H9 (cell line): ENCODE results near the gene ICE2. TPM values are rescaled to one million over a fixed set of nuclear protein-coding genes. Genes with fewer than 3 reads are reported as not detected.

ENCODE experiments used
- DNase-seq: peaks from one replicate; pipeline ENCODE4 v3.0.0-alpha.2; 2017
- H2AFZ ChIP-seq: one replicate; pipeline ENCODE4 v1.6.1; 2013; ENCODE audit warnings: mild to moderate bottlenecking, low read length, control low read depth, moderate library complexity
- H2AK5ac ChIP-seq: 2 replicates; pipeline ENCODE4 v1.6.1; 2013; ENCODE audit warnings: low read length, control low read depth, mixed read lengths; ENCODE audit not compliant: insufficient read length
- H2BK120ac ChIP-seq: one replicate; pipeline ENCODE4 v1.6.1; 2013; ENCODE audit warnings: low read depth, mild to moderate bottlenecking, low read length, control low read depth, inconsistent platforms; ENCODE audit not compliant: poor library complexity, severe bottlenecking
- H2BK12ac ChIP-seq: 2 replicates; pipeline ENCODE4 v1.6.1; 2013; ENCODE audit warnings: low read length, control low read depth, mixed read lengths, low read depth; ENCODE audit not compliant: insufficient read length
- H2BK15ac ChIP-seq: 2 replicates; pipeline ENCODE4 v1.6.1; 2013; ENCODE audit warnings: low read depth, low read length, control low read depth
- H2BK20ac ChIP-seq: one replicate; pipeline ENCODE4 v1.6.1; 2013; ENCODE audit warnings: low read depth, mild to moderate bottlenecking, low read length, control low read depth, inconsistent platforms; ENCODE audit not compliant: poor library complexity, severe bottlenecking
- H2BK5ac ChIP-seq: 2 replicates; pipeline ENCODE4 v1.6.1; 2013; ENCODE audit warnings: low read length, control low read depth, mixed read lengths; ENCODE audit not compliant: insufficient read length
- H3K14ac ChIP-seq: 2 replicates; pipeline ENCODE4 v1.6.1; 2013; ENCODE audit warnings: low read length, control low read depth; ENCODE audit not compliant: insufficient read depth
- H3K18ac ChIP-seq: 2 replicates; pipeline ENCODE4 v1.6.1; 2013; ENCODE audit warnings: low read depth, mild to moderate bottlenecking, mixed read lengths, low read length, control low read depth; ENCODE audit not compliant: insufficient read length
- H3K23ac ChIP-seq: 2 replicates; pipeline ENCODE4 v1.6.1; 2013; ENCODE audit warnings: low read length, control low read depth, mixed read lengths, low read depth; ENCODE audit not compliant: insufficient read length
- H3K23me2 ChIP-seq: 2 replicates; pipeline ENCODE4 v1.6.1; 2013; ENCODE audit warnings: low read depth, mild to moderate bottlenecking, mixed read lengths, low read length, control low read depth; ENCODE audit not compliant: insufficient read length, poor library complexity, severe bottlenecking
- H3K27ac ChIP-seq: 2 replicates; pipeline ENCODE4 v1.5.1; 2013; ENCODE audit warnings: low read length, control low read depth, mixed read lengths, low read depth; ENCODE audit not compliant: insufficient read length
- H3K27me3 ChIP-seq: 2 replicates; pipeline ENCODE4 v1.6.1; 2013; ENCODE audit warnings: low read length, control low read depth, inconsistent platforms; ENCODE audit not compliant: insufficient read depth
- H3K4ac ChIP-seq: 2 replicates; pipeline ENCODE4 v1.6.1; 2013; ENCODE audit warnings: low read depth, mild to moderate bottlenecking, control low read depth, inconsistent platforms, low read length, moderate library complexity
- H3K4me1 ChIP-seq: 2 replicates; pipeline ENCODE4 v1.6.1; 2013; ENCODE audit warnings: low read length, control low read depth, inconsistent platforms; ENCODE audit not compliant: insufficient read depth
- H3K4me2 ChIP-seq: 2 replicates; pipeline ENCODE4 v1.6.1; 2013; ENCODE audit warnings: low read length, control low read depth, mixed read lengths; ENCODE audit not compliant: insufficient read length, insufficient read depth
- H3K56ac ChIP-seq: 2 replicates; pipeline ENCODE4 v1.6.1; 2013; ENCODE audit warnings: low read depth, mild to moderate bottlenecking, mixed read lengths, low read length, control low read depth; ENCODE audit not compliant: insufficient read length
- H3K79me1 ChIP-seq: 2 replicates; pipeline ENCODE4 v1.6.1; 2013; ENCODE audit warnings: low read depth, mild to moderate bottlenecking, moderate library complexity, low read length, control low read depth, inconsistent platforms; ENCODE audit not compliant: insufficient read depth, poor library complexity, severe bottlenecking
- H3K79me2 ChIP-seq: 2 replicates; pipeline ENCODE4 v1.6.1; 2013; ENCODE audit warnings: low read length, control low read depth, inconsistent platforms; ENCODE audit not compliant: insufficient read depth
- H3K9ac ChIP-seq: 2 replicates; pipeline ENCODE4 v1.6.1; 2013; ENCODE audit warnings: low read length, control low read depth, mixed read lengths; ENCODE audit not compliant: insufficient read length; ENCODE audit errors: extremely low read depth
- H3K9me3 ChIP-seq: one replicate; pipeline ENCODE4 v1.6.1; 2013; ENCODE audit warnings: low read depth, low read length, inconsistent platforms; ENCODE audit not compliant: control insufficient read depth
- H3T11ph ChIP-seq: one replicate; pipeline ENCODE4 v1.6.1; 2013; ENCODE audit warnings: mild to moderate bottlenecking, low read length, control low read depth, inconsistent platforms
- H4K20me1 ChIP-seq: one replicate; pipeline ENCODE4 v1.6.1; 2013; ENCODE audit not compliant: control insufficient read depth, insufficient read length, insufficient read depth
- H4K5ac ChIP-seq: 2 replicates; pipeline ENCODE4 v1.6.1; 2013; ENCODE audit warnings: low read depth, mild to moderate bottlenecking, mixed read lengths, low read length, control low read depth; ENCODE audit not compliant: insufficient read length
- H4K8ac ChIP-seq: replicated peaks from 2 replicates; pipeline ENCODE4 v1.6.1; 2013; ENCODE audit warnings: low read length, control low read depth, mixed read lengths, low read depth; ENCODE audit not compliant: insufficient read length
- H4K91ac ChIP-seq: 2 replicates; pipeline ENCODE4 v1.6.1; 2013; ENCODE audit warnings: low read depth, mild to moderate bottlenecking, moderate library complexity, mixed read lengths, low read length, control low read depth; ENCODE audit not compliant: insufficient read length
- H3K27ac Mint-ChIP-seq, 3 experiments: 2 replicates in 2 of 3; 3 replicates in 1 of 3; pipeline ENCODE4 v1.8.0; 2020 to 2021; ENCODE audit warnings: mixed read lengths in 3 of 3, mild to moderate bottlenecking in 1 of 3, moderate library complexity in 1 of 3
- H3K27me3 Mint-ChIP-seq: 2 replicates; pipeline ENCODE4 v1.8.0; 2021; ENCODE audit warnings: low read depth, mild to moderate bottlenecking, moderate library complexity, mixed read lengths
- H3K36me3 Mint-ChIP-seq, 3 experiments: 2 replicates in 2 of 3; 3 replicates in 1 of 3; pipeline ENCODE4 v1.8.0; 2020 to 2021; ENCODE audit warnings: low read depth in 3 of 3, mixed read lengths in 3 of 3; ENCODE audit not compliant: insufficient read depth in 1 of 3
- H3K4me1 Mint-ChIP-seq, 2 experiments: 2 replicates each; pipeline ENCODE4 v1.8.0; 2020; ENCODE audit warnings: mixed read lengths in 2 of 2
- H3K4me3 Mint-ChIP-seq, 2 experiments: 2 replicates in 1 of 2; 3 replicates in 1 of 2; pipeline ENCODE4 v1.8.0; 2020 to 2021; ENCODE audit warnings: mild to moderate bottlenecking in 2 of 2, mixed read lengths in 2 of 2, moderate library complexity in 1 of 2
- H3K9me3 Mint-ChIP-seq, 2 experiments: 2 replicates in 1 of 2; 3 replicates in 1 of 2; pipeline ENCODE4 v1.8.0; 2020; ENCODE audit warnings: mild to moderate bottlenecking in 2 of 2, mixed read lengths in 2 of 2, moderate library complexity in 1 of 2
- WGBS: extraction: QIAGEN DNeasy Blood & Tissue Kit; methylation state at CpG from one replicate; pipeline ENCODE4 v1.1.7; 2013; ENCODE audit warnings: missing lambda C conversion rate, low lambda C conversion rate, mixed read lengths; ENCODE audit not compliant: insufficient read length; ENCODE audit errors: extremely low coverage; 5-methylcytosine and 5-hydroxymethylcytosine counted together
- total RNA-seq: library from RNA; stranded (reverse); gene quantifications from 2 replicates; pipeline ENCODE4 v1.2.1, GENCODE V29; 2021
- TF ChIP-seq, protein P1 (sequence below): fragments of 200-600 bp; sonication (generic); conservative IDR thresholded peaks from 3 replicates; pipeline ENCODE4 v1.8.0; 2021; ENCODE audit warnings: antibody characterized with exemption, mild to moderate bottlenecking

The ICE2 gene
- total RNA-seq, 1 experiment from 2014 or later: 76.3 TPM

DNA sequence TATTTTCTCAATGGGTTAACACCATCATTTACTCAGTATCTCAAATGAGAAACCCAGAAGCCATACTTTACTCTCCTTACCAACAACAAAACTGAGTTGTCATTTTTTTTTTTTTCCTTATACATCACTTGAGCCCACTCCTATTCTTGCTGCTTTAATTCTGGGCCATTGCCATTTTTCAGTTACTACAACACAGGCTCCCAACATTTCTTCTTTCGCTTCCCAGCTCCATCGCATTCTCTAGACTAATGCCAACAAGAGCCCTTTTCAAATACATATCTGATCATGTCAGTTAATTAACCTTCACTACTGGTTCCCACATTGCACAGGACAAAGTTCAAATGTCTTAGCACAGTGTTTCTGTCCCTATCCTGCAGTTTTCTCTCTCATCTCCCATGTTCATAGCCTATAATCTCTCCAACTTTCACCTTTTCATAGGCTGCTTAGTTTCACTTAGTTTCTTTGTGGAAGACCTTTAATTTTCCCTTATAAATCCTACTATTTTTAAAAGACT lies 58.7 kb downstream of the ICE2 start:
- H3K23me2 ChIP-seq: no peaks in the 10 kb centered on the region
- H3K4me1 Mint-ChIP-seq: peaks cover 7 to 14% of the 10 kb centered on the region in 2 experiments; a peak in 2 of 4 replicates

More for the DNA sequence above, 58.7 kb downstream of the ICE2 start:
- H2BK5ac ChIP-seq: no peak overlapping the region
- no peaks in the 10 kb centered on the region for H3K9me3 ChIP-seq
- no peak overlapping the region for H3K27ac ChIP-seq
- no peak overlapping the region for H3T11ph ChIP-seq
- H3K4me1 ChIP-seq: no peaks in the 10 kb centered on the region
- H3K18ac ChIP-seq: no peak overlapping the region
- no peak overlapping the region for H3K14ac ChIP-seq
- no peaks in the 10 kb centered on the region for H3K9me3 Mint-ChIP-seq
- no peak overlapping the region for H2AFZ ChIP-seq
- H4K20me1 ChIP-seq: no peaks in the 10 kb centered on the region
- H2BK12ac ChIP-seq: no peak overlapping the region
- H3K4me2 ChIP-seq: no peak overlapping the region
- H4K8ac ChIP-seq: no peak overlapping the region
- no peak overlapping the region for H3K56ac ChIP-seq
- H3K36me3 Mint-ChIP-seq: peaks cover 5 to 9% (median 7%) of the 10 kb centered on the region in 3 experiments; a peak in 6 of 7 replicates
- WGBS: no CpG with 5 or more reads among the region's 2 CpGs
- H3K9ac ChIP-seq: no peak overlapping the region
- no peak overlapping the region for H3K4ac ChIP-seq
- no peak overlapping the region for H3K23ac ChIP-seq
- H3K27ac Mint-ChIP-seq: no peak overlapping the region
- no peak overlapping the region for H4K5ac ChIP-seq
- H2AK5ac ChIP-seq: no peak overlapping the region
- TF ChIP-seq, protein P1, sequence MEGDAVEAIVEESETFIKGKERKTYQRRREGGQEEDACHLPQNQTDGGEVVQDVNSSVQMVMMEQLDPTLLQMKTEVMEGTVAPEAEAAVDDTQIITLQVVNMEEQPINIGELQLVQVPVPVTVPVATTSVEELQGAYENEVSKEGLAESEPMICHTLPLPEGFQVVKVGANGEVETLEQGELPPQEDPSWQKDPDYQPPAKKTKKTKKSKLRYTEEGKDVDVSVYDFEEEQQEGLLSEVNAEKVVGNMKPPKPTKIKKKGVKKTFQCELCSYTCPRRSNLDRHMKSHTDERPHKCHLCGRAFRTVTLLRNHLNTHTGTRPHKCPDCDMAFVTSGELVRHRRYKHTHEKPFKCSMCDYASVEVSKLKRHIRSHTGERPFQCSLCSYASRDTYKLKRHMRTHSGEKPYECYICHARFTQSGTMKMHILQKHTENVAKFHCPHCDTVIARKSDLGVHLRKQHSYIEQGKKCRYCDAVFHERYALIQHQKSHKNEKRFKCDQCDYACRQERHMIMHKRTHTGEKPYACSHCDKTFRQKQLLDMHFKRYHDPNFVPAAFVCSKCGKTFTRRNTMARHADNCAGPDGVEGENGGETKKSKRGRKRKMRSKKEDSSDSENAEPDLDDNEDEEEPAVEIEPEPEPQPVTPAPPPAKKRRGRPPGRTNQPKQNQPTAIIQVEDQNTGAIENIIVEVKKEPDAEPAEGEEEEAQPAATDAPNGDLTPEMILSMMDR: no peak
- H3K27me3 ChIP-seq: no peaks in the 10 kb centered on the region
- DNase-seq: no peak
- H3K79me1 ChIP-seq: no peaks in the 10 kb centered on the region
- no peak overlapping the region for H2BK15ac ChIP-seq
- H2BK120ac ChIP-seq: no peak overlapping the region
- H3K79me2 ChIP-seq: no peaks in the 10 kb centered on the region
- H4K91ac ChIP-seq: no peak overlapping the region
- no peak overlapping the region for H3K4me3 Mint-ChIP-seq
- no peak overlapping the region for H2BK20ac ChIP-seq
- no peaks in the 10 kb centered on the region for H3K27me3 Mint-ChIP-seq
